ENCODE results near the gene ARSI.

DNA sequence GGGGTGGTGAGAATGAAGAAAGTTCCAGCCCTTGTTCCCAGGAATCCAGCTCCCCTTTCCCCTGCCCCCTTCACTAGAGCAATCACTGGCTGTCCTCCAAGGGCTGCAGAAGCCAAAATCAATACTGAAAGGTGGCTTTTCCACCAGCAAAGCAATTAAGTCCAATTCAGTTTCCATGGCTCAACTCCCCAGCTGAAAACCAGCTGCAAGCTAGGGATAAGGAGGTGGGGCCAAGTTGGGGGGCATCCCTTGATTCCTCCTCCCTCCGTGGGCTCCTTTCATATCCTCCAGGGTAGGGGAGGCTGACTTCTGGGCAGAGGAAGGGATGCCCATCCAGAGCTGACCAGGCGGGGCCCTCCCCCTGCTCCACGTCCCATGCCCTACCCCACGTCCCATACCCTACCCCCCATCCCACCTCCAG, 35.8 kb downstream of the ARSI start:
- TF ChIP-seq, protein P1, sequence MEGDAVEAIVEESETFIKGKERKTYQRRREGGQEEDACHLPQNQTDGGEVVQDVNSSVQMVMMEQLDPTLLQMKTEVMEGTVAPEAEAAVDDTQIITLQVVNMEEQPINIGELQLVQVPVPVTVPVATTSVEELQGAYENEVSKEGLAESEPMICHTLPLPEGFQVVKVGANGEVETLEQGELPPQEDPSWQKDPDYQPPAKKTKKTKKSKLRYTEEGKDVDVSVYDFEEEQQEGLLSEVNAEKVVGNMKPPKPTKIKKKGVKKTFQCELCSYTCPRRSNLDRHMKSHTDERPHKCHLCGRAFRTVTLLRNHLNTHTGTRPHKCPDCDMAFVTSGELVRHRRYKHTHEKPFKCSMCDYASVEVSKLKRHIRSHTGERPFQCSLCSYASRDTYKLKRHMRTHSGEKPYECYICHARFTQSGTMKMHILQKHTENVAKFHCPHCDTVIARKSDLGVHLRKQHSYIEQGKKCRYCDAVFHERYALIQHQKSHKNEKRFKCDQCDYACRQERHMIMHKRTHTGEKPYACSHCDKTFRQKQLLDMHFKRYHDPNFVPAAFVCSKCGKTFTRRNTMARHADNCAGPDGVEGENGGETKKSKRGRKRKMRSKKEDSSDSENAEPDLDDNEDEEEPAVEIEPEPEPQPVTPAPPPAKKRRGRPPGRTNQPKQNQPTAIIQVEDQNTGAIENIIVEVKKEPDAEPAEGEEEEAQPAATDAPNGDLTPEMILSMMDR (conservative IDR thresholded peaks at IDR 0.05): no peak
- TF ChIP-seq ZFX (IDR thresholded peaks at IDR 0.05): no peak
